K562 (cell line): ENCODE measurements around the gene PRELID1. TPM values are rescaled to one million over a fixed set of nuclear protein-coding genes. Genes with fewer than 3 reads are reported as not detected.
A peak's percentile ranks its signal among the peaks of the same experiment; 100 is the strongest.

Experiments
- CBX8 ChIP-seq: fragments of 200-600 bp; sonication (generic); IDR thresholded peaks from 2 replicates; pipeline ENCODE4 v1.6.1; 2012; ENCODE audit warnings: borderline replicate concordance, mixed run types, low read depth, mild to moderate bottlenecking, moderate library complexity, mixed read lengths, low read length, control low read depth, inconsistent platforms; ENCODE audit not compliant: poor library complexity, severe bottlenecking; ENCODE audit errors: extremely low read depth
- GTF2A2 ChIP-seq: IDR thresholded peaks from 2 replicates; pipeline ENCODE4 v1.6.1; 2016; ENCODE audit warnings: mild to moderate bottlenecking, missing genetic modification characterization, missing compliant biosample characterization
- GTF2E2 ChIP-seq: fragments of 200-800 bp; sonication (Bioruptor generic); IDR thresholded peaks from 2 replicates; pipeline ENCODE4 v1.6.1; 2016; ENCODE audit warnings: missing genetic modification characterization, missing compliant biosample characterization
- HNRNPK ChIP-seq: fragments of 200-400 bp; formaldehyde crosslinking; IDR thresholded peaks from one replicate; pipeline ENCODE4 v1.6.1; 2018; ENCODE audit warnings: mild to moderate bottlenecking, low read depth, low read length; ENCODE audit not compliant: poor library complexity, severe bottlenecking
- MAFF ChIP-seq: IDR thresholded peaks from 2 replicates; pipeline ENCODE4 v1.6.1; 2012; ENCODE audit warnings: low read length, improper control_type of control experiment
- MEIS2 ChIP-seq: fragments of 450-650 bp; IDR thresholded peaks from 2 replicates; pipeline ENCODE4 v1.6.1; 2014; ENCODE audit warnings: mild to moderate bottlenecking; ENCODE audit not compliant: partially characterized antibody
- NR3C1 ChIP-seq: sonication (generic); formaldehyde crosslinking; IDR thresholded peaks from 2 replicates; pipeline ENCODE4 v1.8.1; 2022; ENCODE audit warnings: missing genetic modification reagents
- NRF1 ChIP-seq, 2 experiments: fragments of 450-650 bp; IDR thresholded peaks in 1 of 2; conservative IDR thresholded peaks in 1 of 2; 2 replicates each; pipeline ENCODE4 v1.6.1; 2014; ENCODE audit warnings: mild to moderate bottlenecking in 2 of 2
- PURB ChIP-seq: sonication (generic); formaldehyde crosslinking; IDR thresholded peaks from 2 replicates; pipeline ENCODE4 v1.9.0; 2021; ENCODE audit warnings: low read depth, mild to moderate bottlenecking, missing genetic modification reagents
- RCOR1 ChIP-seq, 2 experiments: IDR thresholded peaks; 2 replicates each; pipeline ENCODE4 v1.6.1; 2012; ENCODE audit warnings: low read depth in 2 of 2, low read length in 2 of 2, borderline replicate concordance in 1 of 2, improper control_type of control experiment in 1 of 2
- SMARCB1 ChIP-seq: IDR thresholded peaks from 2 replicates; pipeline ENCODE4 v1.6.1; 2011; ENCODE audit warnings: improper control_type of control experiment, low read depth; ENCODE audit not compliant: insufficient read length
- SRSF7 ChIP-seq: fragments of 200-400 bp; formaldehyde crosslinking; optimal IDR thresholded peaks from 2 replicates; pipeline ENCODE3; 2017; ENCODE audit warnings: mild to moderate bottlenecking, low read depth, low read length
- TAF1 ChIP-seq: IDR thresholded peaks from 2 replicates; pipeline ENCODE4 v1.6.1; 2011; ENCODE audit warnings: mild to moderate bottlenecking, low read length, moderate library complexity; ENCODE audit not compliant: insufficient read depth, control insufficient read depth, severe bottlenecking; ENCODE audit errors: extremely low read depth
- ZFX ChIP-seq: sonication (generic); formaldehyde crosslinking; IDR thresholded peaks from 2 replicates; pipeline ENCODE4 v1.8.0; 2022; ENCODE audit warnings: mild to moderate bottlenecking, missing genetic modification reagents, moderate library complexity
- ZNF316 ChIP-seq: fragments of 450-650 bp; IDR thresholded peaks from 2 replicates; pipeline ENCODE4 v1.6.1; 2016
- ZNF79 ChIP-seq: fragments of 250-450 bp; sonication (Bioruptor Pico); IDR thresholded peaks from 2 replicates; pipeline ENCODE4 v1.4.0; 2020; ENCODE audit warnings: low read depth, mild to moderate bottlenecking, moderate library complexity
- polyA plus RNA-seq, 8 experiments: library from polyadenylated mRNA; depleted of rRNA in 4 of 8; stranded (reverse) in 5 of 8; unstranded in 3 of 8; fragments of >200 nt; fragmentation: Nextera tagmentation in 2 of 8; fragmentation: Illumina TruSeq in 1 of 8; extraction: Ambion mirVana in 2 of 8; extraction: Trizol in 1 of 8; gene quantifications; 2 replicates each; pipeline versions ENCODE4 v1.2.1 to v1.2.3, GENCODE V29; 2011 to 2014; ENCODE audit warnings: inconsistent platforms in 1 of 8, missing spikeins in 1 of 8
- total RNA-seq, 7 experiments: library from RNA; depleted of rRNA in 6 of 7; stranded (reverse); fragments of >200 nt in 6 of 7; fragmentation: Illumina TruSeq in 2 of 7; extraction: Trizol in 2 of 7; gene quantifications; 2 replicates each; pipeline versions ENCODE4 v1.2.1 to v1.2.3, GENCODE V29; 2011 to 2021; ENCODE audit warnings: low replicate concordance in 1 of 7
- TF ChIP-seq, protein P1 (sequence below): fragments of 200-600 bp; sonication (generic); IDR thresholded peaks from one replicate; pipeline ENCODE4 v1.6.1; 2012; ENCODE audit warnings: mild to moderate bottlenecking, low read depth, low read length, inconsistent platforms

The PRELID1 gene
- total and polyA plus RNA-seq, 9 of the 15 experiments (the other 6 are each of a cell fraction or from before 2014, with no cell fraction given) = 40.1 to 484 (median 340) TPM

DNA sequence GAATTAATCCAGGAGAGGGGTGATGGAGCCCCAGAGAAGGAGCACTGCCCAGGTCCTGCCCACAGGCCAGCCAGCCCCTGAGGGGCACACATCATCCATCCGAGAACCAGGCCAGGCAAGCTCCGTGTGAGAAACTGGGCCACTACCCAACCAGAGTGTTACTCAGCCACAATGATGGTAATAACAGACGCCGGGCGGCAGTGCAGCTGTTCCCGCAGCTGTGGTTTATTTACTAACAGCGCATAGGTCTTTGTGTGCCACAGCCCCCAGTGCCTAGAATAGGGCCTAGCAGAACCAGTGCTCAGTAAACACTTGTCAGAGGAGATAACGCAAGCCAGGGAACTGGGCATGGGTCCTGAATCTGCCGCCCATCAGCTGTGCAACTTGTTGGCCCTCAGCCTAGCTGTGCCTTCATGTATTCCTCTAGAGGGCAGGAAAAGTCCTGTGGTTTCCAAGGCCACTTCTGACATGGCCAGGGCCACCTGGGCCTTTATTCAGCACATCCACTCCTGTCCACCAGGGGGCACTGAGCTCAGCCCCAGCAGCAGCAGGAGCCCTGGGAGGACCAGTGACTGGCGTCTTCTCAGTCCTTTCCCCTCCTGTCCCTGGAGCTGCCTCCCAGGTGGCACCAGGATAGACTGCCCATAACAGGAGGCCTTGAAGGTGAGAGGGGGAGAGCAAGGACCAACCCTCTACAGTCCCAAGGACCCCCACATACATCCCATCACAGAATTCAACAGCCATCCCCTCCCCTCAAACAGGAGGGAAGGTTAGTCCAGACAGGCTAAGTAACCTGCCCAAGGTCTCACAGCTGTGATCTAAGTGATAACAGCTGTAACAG lies 6.0 kb downstream of the PRELID1 start (continued):
- TF ChIP-seq ZNF79 (CRISPR knock-in tag) (no peak), HNRNPK (no peak), NR3C1 (CRISPR knock-in tag) (no peak), NRF1 (conservative IDR thresholded peaks at IDR 0.05 in 1 of 2, IDR thresholded peaks at IDR 0.05 in 1 of 2) (0 out of 4 replicates have a peak, but pooled peaks of 1 of the 2 experiments have one; percentile 16), GTF2A2 (tag) (no peak), SRSF7 (no peak), PURB (CRISPR knock-in tag) (no peak), ZFX (CRISPR knock-in tag) (no peak), TAF1 (no peak), MAFF (no peak), ZNF316 (peak; percentile 80), MEIS2 (no peak), CBX8 (no peak), GTF2E2 (no peak), SMARCB1 (no peak), RCOR1 (IDR thresholded peaks at IDR 0.05; ENCODE audit: borderline replicate concordance in 1 of 2, low read depth in 2 of 2, low read length in 2 of 2) (peak in 1 of 2 experiments; percentile 51; a peak in 1 of 4 replicates)
- TF ChIP-seq, protein P1, sequence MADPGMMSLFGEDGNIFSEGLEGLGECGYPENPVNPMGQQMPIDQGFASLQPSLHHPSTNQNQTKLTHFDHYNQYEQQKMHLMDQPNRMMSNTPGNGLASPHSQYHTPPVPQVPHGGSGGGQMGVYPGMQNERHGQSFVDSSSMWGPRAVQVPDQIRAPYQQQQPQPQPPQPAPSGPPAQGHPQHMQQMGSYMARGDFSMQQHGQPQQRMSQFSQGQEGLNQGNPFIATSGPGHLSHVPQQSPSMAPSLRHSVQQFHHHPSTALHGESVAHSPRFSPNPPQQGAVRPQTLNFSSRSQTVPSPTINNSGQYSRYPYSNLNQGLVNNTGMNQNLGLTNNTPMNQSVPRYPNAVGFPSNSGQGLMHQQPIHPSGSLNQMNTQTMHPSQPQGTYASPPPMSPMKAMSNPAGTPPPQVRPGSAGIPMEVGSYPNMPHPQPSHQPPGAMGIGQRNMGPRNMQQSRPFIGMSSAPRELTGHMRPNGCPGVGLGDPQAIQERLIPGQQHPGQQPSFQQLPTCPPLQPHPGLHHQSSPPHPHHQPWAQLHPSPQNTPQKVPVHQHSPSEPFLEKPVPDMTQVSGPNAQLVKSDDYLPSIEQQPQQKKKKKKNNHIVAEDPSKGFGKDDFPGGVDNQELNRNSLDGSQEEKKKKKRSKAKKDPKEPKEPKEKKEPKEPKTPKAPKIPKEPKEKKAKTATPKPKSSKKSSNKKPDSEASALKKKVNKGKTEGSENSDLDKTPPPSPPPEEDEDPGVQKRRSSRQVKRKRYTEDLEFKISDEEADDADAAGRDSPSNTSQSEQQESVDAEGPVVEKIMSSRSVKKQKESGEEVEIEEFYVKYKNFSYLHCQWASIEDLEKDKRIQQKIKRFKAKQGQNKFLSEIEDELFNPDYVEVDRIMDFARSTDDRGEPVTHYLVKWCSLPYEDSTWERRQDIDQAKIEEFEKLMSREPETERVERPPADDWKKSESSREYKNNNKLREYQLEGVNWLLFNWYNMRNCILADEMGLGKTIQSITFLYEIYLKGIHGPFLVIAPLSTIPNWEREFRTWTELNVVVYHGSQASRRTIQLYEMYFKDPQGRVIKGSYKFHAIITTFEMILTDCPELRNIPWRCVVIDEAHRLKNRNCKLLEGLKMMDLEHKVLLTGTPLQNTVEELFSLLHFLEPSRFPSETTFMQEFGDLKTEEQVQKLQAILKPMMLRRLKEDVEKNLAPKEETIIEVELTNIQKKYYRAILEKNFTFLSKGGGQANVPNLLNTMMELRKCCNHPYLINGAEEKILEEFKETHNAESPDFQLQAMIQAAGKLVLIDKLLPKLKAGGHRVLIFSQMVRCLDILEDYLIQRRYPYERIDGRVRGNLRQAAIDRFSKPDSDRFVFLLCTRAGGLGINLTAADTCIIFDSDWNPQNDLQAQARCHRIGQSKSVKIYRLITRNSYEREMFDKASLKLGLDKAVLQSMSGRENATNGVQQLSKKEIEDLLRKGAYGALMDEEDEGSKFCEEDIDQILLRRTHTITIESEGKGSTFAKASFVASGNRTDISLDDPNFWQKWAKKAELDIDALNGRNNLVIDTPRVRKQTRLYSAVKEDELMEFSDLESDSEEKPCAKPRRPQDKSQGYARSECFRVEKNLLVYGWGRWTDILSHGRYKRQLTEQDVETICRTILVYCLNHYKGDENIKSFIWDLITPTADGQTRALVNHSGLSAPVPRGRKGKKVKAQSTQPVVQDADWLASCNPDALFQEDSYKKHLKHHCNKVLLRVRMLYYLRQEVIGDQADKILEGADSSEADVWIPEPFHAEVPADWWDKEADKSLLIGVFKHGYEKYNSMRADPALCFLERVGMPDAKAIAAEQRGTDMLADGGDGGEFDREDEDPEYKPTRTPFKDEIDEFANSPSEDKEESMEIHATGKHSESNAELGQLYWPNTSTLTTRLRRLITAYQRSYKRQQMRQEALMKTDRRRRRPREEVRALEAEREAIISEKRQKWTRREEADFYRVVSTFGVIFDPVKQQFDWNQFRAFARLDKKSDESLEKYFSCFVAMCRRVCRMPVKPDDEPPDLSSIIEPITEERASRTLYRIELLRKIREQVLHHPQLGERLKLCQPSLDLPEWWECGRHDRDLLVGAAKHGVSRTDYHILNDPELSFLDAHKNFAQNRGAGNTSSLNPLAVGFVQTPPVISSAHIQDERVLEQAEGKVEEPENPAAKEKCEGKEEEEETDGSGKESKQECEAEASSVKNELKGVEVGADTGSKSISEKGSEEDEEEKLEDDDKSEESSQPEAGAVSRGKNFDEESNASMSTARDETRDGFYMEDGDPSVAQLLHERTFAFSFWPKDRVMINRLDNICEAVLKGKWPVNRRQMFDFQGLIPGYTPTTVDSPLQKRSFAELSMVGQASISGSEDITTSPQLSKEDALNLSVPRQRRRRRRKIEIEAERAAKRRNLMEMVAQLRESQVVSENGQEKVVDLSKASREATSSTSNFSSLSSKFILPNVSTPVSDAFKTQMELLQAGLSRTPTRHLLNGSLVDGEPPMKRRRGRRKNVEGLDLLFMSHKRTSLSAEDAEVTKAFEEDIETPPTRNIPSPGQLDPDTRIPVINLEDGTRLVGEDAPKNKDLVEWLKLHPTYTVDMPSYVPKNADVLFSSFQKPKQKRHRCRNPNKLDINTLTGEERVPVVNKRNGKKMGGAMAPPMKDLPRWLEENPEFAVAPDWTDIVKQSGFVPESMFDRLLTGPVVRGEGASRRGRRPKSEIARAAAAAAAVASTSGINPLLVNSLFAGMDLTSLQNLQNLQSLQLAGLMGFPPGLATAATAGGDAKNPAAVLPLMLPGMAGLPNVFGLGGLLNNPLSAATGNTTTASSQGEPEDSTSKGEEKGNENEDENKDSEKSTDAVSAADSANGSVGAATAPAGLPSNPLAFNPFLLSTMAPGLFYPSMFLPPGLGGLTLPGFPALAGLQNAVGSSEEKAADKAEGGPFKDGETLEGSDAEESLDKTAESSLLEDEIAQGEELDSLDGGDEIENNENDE = no peak
